GM18499 (cell line): ENCODE data around the gene AKAP6.

Experiments
- ATAC-seq: cut with Tn5 transposase; IDR thresholded peaks from one replicate; pipeline ENCODE4 v1.9.1; 2021; ENCODE audit warnings: moderate number of reproducible peaks; ENCODE audit not compliant: insufficient read depth, unreplicated experiment

The AKAP6 gene, protein sequence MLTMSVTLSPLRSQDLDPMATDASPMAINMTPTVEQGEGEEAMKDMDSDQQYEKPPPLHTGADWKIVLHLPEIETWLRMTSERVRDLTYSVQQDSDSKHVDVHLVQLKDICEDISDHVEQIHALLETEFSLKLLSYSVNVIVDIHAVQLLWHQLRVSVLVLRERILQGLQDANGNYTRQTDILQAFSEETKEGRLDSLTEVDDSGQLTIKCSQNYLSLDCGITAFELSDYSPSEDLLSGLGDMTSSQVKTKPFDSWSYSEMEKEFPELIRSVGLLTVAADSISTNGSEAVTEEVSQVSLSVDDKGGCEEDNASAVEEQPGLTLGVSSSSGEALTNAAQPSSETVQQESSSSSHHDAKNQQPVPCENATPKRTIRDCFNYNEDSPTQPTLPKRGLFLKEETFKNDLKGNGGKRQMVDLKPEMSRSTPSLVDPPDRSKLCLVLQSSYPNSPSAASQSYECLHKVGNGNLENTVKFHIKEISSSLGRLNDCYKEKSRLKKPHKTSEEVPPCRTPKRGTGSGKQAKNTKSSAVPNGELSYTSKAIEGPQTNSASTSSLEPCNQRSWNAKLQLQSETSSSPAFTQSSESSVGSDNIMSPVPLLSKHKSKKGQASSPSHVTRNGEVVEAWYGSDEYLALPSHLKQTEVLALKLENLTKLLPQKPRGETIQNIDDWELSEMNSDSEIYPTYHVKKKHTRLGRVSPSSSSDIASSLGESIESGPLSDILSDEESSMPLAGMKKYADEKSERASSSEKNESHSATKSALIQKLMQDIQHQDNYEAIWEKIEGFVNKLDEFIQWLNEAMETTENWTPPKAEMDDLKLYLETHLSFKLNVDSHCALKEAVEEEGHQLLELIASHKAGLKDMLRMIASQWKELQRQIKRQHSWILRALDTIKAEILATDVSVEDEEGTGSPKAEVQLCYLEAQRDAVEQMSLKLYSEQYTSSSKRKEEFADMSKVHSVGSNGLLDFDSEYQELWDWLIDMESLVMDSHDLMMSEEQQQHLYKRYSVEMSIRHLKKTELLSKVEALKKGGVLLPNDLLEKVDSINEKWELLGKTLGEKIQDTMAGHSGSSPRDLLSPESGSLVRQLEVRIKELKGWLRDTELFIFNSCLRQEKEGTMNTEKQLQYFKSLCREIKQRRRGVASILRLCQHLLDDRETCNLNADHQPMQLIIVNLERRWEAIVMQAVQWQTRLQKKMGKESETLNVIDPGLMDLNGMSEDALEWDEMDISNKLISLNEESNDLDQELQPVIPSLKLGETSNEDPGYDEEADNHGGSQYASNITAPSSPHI (N-terminal part only)

DNA sequence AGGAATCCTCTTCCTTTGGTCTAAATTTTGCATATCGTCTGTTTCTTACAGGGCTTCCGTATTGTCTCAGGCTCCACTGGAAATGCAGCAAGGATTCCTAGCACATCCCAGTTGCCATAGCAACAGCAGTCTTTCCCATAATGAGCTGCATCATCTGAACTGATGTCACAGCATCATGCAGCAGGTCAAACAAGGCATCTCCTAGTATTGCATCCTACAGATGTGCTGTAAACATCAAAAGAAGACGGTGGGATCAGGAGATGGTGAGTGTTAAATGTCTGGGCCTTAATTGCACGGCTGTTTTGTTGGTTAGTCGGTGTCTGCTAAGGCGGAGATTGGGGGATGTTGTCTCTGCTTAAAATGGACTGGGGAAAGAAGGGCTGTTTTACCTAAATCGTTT is at the start of gene AKAP6:
Gene AKAP6 (plus strand): TSS at position 153 of the 400 bp plus-strand sequence. CDS start 104,196 bp downstream, outside the sequence.
- ATAC-seq: no peak

DNA sequence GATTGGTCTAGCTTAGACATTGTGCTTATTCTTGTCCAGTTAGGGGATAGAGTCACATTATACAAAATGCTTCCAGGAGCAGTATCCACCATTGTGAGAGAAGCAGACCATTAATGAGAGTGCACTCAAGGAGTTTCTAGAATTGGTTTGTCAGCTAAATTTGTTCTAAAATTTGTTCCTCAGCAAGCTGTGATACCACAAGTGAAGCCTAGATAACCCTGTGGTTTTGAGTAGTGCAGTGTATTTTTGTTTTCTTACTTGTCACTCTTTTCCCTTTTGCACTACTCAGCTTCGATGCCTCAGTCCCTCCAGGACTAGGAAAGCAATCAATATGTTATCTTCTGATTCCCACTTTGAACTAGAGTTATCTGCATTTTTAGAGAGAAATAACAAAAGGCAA is 42.5 kb upstream of the AKAP6 start:
- ATAC-seq: no peak

DNA sequence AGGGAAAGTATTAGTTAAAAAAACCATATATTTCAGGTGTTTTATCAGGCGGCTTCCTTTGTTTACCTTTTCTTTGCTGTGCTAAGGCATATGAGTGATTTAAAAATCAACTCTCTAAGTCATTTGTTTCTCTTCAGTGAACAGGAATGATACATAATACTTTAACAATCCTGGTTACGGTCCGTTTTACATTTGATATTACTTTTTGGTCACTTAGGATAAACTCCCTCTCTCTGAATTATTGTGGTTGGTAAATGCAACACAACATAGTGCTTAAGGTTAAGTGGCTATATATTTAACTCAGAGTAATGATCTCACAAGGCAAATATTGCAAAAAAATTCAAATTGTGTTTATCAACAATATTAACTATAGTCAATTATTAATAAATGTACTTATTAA is 32.7 kb upstream of the AKAP6 start:
- no peak for ATAC-seq

DNA sequence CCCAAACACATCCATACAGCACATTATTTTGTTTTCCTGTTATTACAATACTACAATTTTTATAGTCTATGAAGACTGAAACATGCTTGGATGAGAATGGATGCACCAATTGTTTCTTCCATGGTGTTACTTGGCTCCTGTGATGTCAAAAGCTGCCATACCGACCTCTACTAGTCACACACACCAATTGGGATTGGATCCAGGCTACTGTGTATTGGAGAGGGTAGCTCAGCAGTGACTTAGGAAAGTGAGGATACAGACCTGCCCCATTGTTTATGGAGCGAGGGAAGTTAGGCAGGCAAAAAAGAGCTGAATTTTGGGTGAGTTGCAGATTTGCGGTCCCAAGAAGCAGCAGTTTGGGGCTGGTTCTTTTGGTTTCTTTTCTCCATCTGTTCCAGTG is 30.8 kb upstream of the AKAP6 start:
- ATAC-seq: no peak

DNA sequence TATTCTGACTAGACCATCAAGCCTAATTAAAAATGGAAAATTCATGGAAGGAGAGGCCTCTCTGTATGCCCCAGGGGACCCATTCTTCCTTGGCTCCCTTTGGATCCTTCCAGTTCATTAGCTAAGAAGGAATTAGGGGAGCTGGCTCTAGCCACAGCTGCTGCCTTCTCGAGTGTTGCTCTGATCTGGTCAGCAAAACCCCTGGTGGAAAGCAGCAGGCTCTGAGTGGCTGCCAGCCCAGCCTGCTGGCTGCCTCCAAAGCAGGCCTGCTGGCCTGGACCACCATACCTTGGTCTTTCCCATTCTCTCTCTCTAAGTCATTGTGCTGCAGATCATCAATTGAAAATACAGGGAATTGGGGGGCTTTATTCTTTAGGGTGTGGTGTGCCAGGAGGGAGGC is 29.0 kb upstream of the AKAP6 start:
- ATAC-seq: no peak

DNA sequence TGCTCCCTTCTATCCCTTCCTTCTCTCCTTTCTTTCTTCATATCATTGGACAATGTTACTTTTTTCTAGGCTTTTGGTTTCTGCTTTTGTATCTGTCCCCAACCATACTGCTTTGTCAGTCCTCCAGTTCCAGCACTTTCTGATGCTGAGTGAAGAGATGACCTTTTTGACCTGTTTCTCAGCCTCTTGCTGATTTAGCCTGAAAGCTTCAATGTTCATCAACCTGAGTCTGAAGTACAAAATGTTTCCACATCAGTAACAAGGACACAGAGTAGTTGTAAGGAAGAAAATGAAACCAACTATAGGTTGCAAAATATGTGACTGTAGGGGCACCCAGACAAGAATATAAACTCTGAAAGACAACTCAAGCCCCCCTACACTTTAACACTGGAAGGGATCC is 25.2 kb upstream of the AKAP6 start:
- ATAC-seq: no peak

DNA sequence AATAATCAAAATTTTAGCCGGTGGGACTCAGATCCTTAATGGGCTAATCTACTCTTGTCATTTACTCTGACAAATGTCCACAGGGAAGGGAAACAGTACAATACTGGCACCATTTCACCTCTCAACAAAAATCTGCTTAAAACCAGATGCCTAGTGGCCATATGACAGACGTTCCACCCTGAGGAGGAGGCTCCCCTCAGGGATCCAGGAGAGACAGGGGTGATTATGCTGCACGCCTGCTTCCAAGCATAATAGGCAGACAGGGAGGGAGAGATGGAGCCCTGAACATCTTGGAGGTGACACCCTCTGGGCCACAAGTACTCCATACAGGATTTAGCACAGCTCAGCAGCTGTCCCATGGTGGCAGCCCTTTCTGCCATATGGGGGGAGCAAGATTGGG is 24.8 kb upstream of the AKAP6 start:
- no peak for ATAC-seq

DNA sequence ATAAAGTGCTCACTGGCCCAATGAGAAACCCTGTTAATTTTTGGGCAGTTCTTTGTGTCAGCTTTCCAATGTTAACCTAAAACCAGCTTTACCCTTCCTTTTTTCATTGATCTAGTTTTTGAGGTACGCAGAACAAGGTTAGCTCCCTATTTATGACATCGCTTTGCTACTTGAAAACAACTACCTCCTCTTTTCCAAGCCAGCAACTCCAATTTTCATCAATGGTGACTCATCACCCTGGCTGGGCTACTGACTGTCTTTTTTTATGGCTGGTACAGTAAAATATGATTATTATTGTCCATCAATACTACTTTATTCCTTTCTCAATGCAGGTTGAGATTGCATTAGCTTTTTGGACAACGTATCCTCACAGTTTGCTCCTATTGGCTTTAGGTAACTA is 22.5 kb upstream of the AKAP6 start:
- no peak for ATAC-seq

DNA sequence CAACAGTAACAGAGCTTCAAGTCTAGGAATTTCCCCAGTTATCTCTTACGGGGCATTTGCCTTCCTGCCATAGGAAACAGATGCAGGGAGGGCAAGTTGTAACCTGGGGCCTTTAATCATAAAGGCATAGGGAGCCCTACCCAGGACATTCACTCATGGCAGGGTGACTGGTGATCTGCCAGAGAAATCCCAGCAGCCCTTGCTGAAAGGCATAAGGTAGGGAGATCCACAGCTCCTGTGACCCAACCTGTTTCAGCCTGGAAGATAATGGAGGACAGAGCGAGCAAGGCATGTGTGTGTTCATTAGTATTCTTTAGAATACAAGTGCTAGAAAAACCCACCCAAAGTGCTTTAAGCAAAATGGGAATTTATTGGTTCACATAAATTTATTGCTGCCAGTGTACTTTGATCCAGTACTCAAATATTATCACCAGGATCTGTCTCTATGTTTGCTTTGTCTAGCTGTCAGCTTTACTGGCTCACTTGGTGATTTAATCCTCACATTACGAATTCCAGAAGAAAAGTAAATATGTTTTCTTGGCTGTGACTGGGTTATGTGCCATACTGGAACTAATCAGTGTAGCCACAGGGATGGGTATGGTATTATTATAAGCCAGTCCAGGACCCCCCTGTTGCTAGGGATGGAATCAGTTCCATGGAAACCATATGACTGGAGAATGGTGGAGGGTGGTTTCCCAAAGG is 21.1 kb upstream of the AKAP6 start:
- ATAC-seq: no peak

DNA sequence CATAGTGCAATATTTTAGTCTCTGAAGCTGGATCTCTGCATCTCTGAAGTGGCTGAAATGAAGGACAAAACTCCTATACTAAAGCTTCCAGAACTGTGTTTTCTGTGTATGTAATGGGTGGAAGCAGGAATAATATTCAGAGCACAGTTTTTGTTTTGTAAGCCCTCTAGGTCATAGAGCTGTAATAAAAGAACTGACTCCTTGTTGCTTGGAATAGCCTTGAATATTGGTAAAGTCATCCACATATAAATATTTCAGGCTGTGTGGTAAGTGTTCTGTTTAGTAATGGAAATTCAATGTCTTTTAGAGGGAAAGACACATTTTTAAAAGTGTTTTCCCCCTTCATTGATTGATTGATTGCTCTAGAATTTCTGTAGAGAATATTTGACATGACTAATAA is 18.2 kb upstream of the AKAP6 start:
- no peak for ATAC-seq

DNA sequence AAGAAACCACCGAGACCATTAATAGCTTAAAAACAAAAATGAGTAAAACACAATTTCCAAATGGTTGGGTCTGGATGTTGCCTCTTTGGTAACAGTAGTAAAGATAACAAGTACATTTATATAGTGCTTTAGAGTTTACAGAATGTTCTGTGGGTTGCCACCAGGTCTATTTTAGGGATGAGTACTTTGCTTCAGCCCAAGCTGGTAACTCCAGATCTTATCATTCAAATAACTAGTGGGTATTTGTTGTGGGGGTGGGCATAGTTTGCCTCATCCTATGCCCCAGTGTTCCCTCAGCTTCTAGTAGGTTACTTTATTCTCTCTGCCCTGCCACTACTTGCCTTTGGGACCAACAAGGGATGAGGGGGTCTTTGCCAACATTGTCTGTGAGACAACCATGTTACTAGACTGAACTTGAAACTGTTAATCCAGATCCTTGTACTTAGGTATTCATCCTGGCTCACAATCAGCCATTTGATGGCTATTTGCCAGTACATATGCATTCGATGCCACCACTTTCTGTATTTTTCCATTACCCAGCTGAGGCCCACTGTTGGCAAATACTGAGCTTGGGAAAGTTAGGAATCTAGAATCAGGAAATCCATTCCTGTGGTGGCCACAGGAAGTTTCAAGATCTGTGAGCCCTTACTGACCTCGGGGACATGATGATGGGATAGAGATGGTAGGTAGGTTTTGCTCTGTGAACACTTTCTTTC is 17.6 kb upstream of the AKAP6 start:
- no peak for ATAC-seq

DNA sequence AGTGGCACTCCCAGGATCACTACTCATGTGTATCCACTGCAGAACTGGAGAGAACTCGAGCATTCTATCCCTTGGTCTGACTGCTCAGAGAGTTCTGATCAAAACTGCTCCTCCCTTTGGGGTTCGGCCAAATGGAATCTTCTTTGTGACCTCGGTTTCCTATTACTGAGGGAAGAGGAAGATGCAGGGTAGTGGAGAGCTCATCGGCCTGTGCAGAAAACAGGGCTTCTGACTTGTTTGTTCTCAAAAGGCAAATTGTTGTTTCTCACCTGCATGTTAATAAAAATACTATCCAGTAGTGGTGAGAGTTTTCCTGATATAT is 17.1 kb upstream of the AKAP6 start:
- no peak for ATAC-seq

DNA sequence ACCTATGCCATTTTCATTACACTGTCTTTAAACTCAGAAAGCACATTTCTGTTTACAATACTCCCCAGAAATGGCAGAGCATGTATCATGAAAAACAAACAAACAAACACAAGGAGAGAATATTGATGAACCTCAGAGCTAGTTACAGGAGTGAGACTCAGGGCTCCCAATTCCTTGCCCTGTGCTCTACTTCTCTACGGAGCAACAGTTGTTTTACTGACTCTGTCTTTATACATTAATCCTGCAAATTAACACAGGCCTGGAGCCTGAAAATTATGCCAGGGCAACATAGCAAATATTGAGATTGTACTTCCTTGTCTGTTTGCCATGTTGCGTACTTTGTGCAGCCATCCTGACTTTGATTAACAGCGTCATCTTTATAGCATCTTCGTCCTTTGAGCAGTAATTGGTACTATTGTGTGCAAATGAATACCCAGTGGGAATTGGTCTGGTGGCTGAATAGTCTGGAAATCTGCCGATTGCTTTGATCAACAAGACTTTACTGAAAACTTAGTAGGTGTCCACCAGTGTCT is 15.2 kb upstream of the AKAP6 start:
- ATAC-seq: no peak

DNA sequence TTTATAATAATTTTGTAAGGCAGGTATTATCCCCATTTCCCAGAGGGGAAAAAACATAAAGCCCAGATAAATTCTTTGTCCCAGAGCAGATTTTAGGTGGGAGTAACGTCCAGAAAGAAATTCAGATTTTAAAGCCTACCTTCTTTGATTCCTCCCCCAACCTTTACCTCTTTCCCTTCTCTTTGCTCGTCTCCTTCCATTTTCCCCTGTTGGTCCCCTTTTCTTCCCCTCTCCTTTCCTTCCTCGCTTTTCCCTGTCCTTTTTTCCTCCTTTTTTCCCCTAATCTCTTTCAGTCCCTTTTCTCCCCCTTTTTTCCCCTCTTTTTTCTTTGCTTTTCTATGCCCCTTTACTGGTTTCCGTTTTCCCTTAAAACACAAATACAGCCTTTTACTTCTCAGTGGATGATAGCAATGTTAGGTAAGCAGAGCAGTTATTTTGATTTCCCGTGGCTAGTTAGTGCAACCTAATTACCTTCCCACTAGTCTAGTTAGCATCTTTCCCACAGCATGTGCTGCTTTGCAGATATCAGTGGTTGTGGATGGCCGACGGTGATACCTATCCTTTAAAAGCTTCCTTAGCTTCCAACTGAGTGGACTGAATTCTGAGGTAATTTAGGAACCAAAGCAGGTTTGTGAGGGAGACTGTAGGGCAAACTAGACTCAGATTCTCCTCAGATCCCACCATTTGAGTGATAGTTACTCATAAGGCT is 10.9 kb upstream of the AKAP6 start:
- ATAC-seq: no peak

DNA sequence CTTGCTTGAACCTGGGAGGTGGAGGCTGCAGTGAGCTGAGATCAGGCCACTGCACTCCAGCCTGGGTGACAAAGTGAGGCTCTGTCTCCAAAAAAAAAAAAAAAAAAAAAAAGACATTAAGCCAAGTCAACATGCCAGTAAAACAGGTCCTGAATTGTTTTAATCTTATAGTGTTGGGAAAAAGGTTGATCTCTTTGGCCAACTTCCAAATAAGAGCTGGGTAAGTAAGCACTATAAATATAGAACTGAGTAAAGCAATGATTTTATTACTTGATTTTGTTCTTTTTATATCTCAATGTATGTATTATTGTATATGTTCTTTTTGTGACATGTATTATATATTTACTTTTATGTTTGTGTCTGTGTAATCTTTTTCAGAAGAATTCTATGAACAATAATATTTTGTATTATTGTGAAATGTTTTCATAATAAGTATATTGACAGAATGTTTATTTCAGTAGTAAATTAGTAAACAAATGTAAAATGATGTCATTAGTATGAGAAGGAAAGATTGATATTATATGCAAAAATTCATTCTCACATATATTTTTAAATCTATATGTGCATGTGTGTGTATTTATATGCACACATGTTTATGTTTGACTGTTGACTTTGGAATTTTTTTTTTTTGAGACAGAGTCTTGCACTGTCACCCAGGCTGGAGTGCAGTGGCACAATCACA is 9.6 kb upstream of the AKAP6 start:
- ATAC-seq: no peak

DNA sequence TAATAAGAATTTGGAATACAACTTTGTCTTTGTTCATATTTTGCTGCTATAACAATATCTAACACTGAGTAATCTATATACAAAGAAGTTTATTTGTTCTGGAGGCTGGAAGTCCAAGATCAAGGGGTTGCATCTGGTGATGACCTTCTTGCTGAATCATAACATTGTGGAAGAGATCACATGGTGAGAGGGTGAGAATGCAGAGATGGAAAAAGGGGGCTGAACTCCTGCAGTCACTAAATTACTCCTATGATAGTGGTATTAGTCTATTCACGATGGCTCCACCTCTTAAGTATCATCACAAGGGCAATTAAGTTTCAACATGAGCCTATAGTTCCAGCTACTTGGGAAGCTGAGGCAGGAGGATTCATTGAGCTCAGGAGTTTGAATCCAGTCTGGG is 4.5 kb upstream of the AKAP6 start:
- no peak for ATAC-seq

DNA sequence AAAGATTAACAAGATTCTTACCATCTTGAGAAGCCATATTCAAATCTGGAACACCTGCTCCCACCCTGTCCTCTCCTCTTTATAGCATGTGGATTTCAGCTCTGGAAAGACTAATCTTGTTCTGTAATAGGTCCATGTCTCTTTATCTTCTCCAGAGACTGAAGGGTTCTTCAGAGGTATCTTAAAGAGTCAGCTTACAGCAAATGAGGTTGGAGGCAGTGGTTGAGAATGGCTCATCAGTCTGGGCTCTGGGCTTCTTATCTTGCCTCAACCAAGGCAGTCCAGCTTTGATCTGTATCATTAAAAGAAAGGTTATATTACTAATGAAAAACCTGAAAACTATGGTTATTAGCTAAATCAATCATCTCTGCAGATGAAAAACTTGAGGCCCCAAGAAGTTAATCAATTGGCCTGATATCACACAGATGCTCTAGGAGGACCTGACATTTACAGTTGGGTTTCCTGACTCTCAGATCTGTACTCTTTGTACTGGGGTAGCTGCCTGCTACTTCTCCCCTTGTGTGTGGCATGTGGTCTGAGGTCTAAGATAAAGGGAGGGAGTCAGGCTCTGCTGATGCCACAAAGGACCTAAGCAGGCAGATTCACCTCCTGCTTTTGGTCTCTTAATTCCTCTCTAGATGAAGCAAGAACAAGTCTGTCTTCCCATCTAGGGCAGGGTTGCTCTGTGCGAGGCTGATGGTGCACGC is 1.7 kb upstream of the AKAP6 start:
- ATAC-seq: no peak
